GM18870 (cell line): Measurements from ENCODE around the gene COL6A1.

ENCODE experiments used
- ATAC-seq: cut with Tn5 transposase; IDR thresholded peaks from one replicate; pipeline ENCODE4 v1.9.1; 2021; ENCODE audit warnings: moderate library complexity; ENCODE audit not compliant: unreplicated experiment

Gene COL6A1

GRCh38 chr21:45993210-45994085, 11.9 kb downstream of the COL6A1 start:
- ATAC-seq: no peak

GRCh38 chr21:45994086-45994661, 12.6 kb downstream of the COL6A1 start:
- ATAC-seq: no peak

- ATAC-seq: no peak
Observed at GRCh38 chr21:45994759-45995685, 13.5 kb downstream of the COL6A1 start.

- no peak for ATAC-seq
Observed at GRCh38 chr21:45995686-45996179, 14.2 kb downstream of the COL6A1 start.

GRCh38 chr21:45996311-45997204, 15.0 kb downstream of the COL6A1 start:
- ATAC-seq: no peak

GRCh38 chr21:45997205-45997494, 15.6 kb downstream of the COL6A1 start:
- no peak for ATAC-seq

GRCh38 chr21:45997495-45998275, 16.1 kb downstream of the COL6A1 start:
- no peak for ATAC-seq

GRCh38 chr21:45998276-45998701, 16.7 kb downstream of the COL6A1 start:
- no peak for ATAC-seq

GRCh38 chr21:45998871-45999580, 17.5 kb downstream of the COL6A1 start:
- ATAC-seq: no peak

- no peak for ATAC-seq
Observed at GRCh38 chr21:45999581-46000181, 18.1 kb downstream of the COL6A1 start.

- ATAC-seq: no peak
Observed at GRCh38 chr21:46000182-46000730, 18.7 kb downstream of the COL6A1 start.

- ATAC-seq: no peak
Observed at GRCh38 chr21:46000731-46001641, 19.4 kb downstream of the COL6A1 start.

GRCh38 chr21:46001821-46002681, 20.5 kb downstream of the COL6A1 start:
- ATAC-seq: no peak

- no peak for ATAC-seq
Observed at GRCh38 chr21:46002841-46003574, 21.4 kb downstream of the COL6A1 start.

GRCh38 chr21:46003575-46004007, 22.0 kb downstream of the COL6A1 start:
- no peak for ATAC-seq
